ENCODE measurements around the gene MPRIP. TPM values are rescaled to one million over a fixed set of nuclear protein-coding genes. Genes with fewer than 3 reads are reported as not detected.

Gene MPRIP
- total RNA-seq, 1 experiment from 2014 or later, result 258 TPM

DNA sequence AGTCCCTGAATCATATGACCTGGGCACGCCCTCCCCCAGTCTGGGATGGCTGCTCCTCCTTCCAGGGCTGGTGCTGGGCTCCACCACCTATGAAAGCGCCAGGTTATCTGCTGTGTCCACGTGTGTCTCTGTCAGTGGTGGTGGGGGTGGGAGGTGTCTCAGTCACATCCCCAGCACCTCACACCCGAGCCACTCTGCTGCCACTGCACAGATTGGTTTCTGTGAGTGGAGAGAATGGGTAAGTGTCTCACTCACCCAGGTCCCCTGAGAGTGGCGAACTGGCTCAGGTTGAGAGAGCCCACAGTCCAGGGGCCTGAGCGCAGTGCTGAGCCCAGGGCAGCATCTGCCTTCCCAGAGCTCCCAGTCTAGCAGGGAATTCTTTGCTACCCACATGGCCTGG, 84.9 kb downstream of the MPRIP start:
- no peak overlapping the region for H3K4me3 ChIP-seq (replicated peaks in 1 of 2; ENCODE audit: low read depth in 1 of 2, low read length in 2 of 2)
- intact Hi-C loops (cut with micrococcal nuclease), result no loop called here
- no peak overlapping the region for H3K27ac ChIP-seq (ENCODE audit: low read depth, low read length)
- DNase-seq (ENCODE audit: low read depth, low spot score), result no peak
- ChIA-PET CTCF (no interaction called here), POLR2A (no interaction called here), RAD21 (ENCODE audit: low non-redundant PET in 1 of 2, low total read pairs in 2 of 2, uncharacterized antibody in 2 of 2, unreplicated experiment in 2 of 2) (no interaction called here)
- no peaks in the 10 kb centered on the region for H4K20me1 ChIP-seq (ENCODE audit: insufficient read depth)
- peaks cover 43% of the 10 kb centered on the region for H3K79me2 ChIP-seq (ENCODE audit: insufficient read depth, low read length)
- H3K9me3 ChIP-seq (ENCODE audit: control insufficient read depth in 1 of 2, insufficient read depth in 1 of 2, low read depth in 1 of 2, low read length in 2 of 2), result no peaks in the 10 kb centered on the region
- TF ChIP-seq, protein P1, sequence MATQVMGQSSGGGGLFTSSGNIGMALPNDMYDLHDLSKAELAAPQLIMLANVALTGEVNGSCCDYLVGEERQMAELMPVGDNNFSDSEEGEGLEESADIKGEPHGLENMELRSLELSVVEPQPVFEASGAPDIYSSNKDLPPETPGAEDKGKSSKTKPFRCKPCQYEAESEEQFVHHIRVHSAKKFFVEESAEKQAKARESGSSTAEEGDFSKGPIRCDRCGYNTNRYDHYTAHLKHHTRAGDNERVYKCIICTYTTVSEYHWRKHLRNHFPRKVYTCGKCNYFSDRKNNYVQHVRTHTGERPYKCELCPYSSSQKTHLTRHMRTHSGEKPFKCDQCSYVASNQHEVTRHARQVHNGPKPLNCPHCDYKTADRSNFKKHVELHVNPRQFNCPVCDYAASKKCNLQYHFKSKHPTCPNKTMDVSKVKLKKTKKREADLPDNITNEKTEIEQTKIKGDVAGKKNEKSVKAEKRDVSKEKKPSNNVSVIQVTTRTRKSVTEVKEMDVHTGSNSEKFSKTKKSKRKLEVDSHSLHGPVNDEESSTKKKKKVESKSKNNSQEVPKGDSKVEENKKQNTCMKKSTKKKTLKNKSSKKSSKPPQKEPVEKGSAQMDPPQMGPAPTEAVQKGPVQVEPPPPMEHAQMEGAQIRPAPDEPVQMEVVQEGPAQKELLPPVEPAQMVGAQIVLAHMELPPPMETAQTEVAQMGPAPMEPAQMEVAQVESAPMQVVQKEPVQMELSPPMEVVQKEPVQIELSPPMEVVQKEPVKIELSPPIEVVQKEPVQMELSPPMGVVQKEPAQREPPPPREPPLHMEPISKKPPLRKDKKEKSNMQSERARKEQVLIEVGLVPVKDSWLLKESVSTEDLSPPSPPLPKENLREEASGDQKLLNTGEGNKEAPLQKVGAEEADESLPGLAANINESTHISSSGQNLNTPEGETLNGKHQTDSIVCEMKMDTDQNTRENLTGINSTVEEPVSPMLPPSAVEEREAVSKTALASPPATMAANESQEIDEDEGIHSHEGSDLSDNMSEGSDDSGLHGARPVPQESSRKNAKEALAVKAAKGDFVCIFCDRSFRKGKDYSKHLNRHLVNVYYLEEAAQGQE (IDR thresholded peaks at IDR 0.05; ENCODE audit: low read depth), result no peak
- TF ChIP-seq TCF7L2 (IDR thresholded peaks at IDR 0.05; ENCODE audit: borderline replicate concordance, extremely low read depth, insufficient read depth, insufficient read length), result no peak
- no peak for TF ChIP-seq POLR2AphosphoS5 (IDR thresholded peaks at IDR 0.05; ENCODE audit: low read depth, low read length)
- no peak for TF ChIP-seq JUND (IDR thresholded peaks at IDR 0.05)
- TF ChIP-seq SIN3A (IDR thresholded peaks at IDR 0.05; ENCODE audit: low read depth), result no peak
- TF ChIP-seq ZNF274 (IDR thresholded peaks at IDR 0.05; ENCODE audit: low read depth, low read length), result no peak
- TF ChIP-seq, protein P2, sequence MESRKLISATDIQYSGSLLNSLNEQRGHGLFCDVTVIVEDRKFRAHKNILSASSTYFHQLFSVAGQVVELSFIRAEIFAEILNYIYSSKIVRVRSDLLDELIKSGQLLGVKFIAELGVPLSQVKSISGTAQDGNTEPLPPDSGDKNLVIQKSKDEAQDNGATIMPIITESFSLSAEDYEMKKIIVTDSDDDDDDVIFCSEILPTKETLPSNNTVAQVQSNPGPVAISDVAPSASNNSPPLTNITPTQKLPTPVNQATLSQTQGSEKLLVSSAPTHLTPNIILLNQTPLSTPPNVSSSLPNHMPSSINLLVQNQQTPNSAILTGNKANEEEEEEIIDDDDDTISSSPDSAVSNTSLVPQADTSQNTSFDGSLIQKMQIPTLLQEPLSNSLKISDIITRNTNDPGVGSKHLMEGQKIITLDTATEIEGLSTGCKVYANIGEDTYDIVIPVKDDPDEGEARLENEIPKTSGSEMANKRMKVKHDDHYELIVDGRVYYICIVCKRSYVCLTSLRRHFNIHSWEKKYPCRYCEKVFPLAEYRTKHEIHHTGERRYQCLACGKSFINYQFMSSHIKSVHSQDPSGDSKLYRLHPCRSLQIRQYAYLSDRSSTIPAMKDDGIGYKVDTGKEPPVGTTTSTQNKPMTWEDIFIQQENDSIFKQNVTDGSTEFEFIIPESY (IDR thresholded peaks at IDR 0.05; ENCODE audit: extremely low read depth, insufficient replicate concordance, low read length), result no peak
- TF ChIP-seq POLR2A (IDR thresholded peaks at IDR 0.05; ENCODE audit: borderline replicate concordance, extremely low read depth, insufficient read depth, insufficient read length), result no peak
- TF ChIP-seq FOSL1 (IDR thresholded peaks at IDR 0.05; ENCODE audit: low read depth), result no peak
- TF ChIP-seq CBX3 (IDR thresholded peaks at IDR 0.05; ENCODE audit: low read depth), result no peak
- TF ChIP-seq ZFX (IDR thresholded peaks at IDR 0.05), result no peak
- no peak for TF ChIP-seq EZH2phosphoT487 (IDR thresholded peaks at IDR 0.05; ENCODE audit: borderline replicate concordance)
- TF ChIP-seq ELF1 (IDR thresholded peaks at IDR 0.05; ENCODE audit: borderline replicate concordance, low read depth), result no peak
- TF ChIP-seq, protein P3, sequence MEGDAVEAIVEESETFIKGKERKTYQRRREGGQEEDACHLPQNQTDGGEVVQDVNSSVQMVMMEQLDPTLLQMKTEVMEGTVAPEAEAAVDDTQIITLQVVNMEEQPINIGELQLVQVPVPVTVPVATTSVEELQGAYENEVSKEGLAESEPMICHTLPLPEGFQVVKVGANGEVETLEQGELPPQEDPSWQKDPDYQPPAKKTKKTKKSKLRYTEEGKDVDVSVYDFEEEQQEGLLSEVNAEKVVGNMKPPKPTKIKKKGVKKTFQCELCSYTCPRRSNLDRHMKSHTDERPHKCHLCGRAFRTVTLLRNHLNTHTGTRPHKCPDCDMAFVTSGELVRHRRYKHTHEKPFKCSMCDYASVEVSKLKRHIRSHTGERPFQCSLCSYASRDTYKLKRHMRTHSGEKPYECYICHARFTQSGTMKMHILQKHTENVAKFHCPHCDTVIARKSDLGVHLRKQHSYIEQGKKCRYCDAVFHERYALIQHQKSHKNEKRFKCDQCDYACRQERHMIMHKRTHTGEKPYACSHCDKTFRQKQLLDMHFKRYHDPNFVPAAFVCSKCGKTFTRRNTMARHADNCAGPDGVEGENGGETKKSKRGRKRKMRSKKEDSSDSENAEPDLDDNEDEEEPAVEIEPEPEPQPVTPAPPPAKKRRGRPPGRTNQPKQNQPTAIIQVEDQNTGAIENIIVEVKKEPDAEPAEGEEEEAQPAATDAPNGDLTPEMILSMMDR (IDR thresholded peaks at IDR 0.05 in 2 of 3, conservative IDR thresholded peaks at IDR 0.05 in 1 of 3; ENCODE audit: borderline replicate concordance in 1 of 3, insufficient read depth in 1 of 3, low read depth in 2 of 3, low read length in 2 of 3), result no peak
- no peak for TF ChIP-seq EZH2 (IDR thresholded peaks at IDR 0.05)
- no peak for TF ChIP-seq YY1 (IDR thresholded peaks at IDR 0.05; ENCODE audit: extremely low read depth, insufficient replicate concordance, low read depth, low read length)
- TF ChIP-seq, protein P4, sequence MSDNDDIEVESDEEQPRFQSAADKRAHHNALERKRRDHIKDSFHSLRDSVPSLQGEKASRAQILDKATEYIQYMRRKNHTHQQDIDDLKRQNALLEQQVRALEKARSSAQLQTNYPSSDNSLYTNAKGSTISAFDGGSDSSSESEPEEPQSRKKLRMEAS (IDR thresholded peaks at IDR 0.05), result no peak
- TF ChIP-seq CEBPB (IDR thresholded peaks at IDR 0.05; ENCODE audit: low read depth), result no peak
- no peak for TF ChIP-seq EGR1 (IDR thresholded peaks at IDR 0.05; ENCODE audit: low read depth)
- H3K4me2 ChIP-seq (ENCODE audit: low read length), result no peak overlapping the region
- BruUV-seq (replicated peaks), result TSS peak; percentile 22
- peaks cover 7 to 14% of the 10 kb centered on the region in 2 experiments for H3K36me3 ChIP-seq (ENCODE audit: control insufficient read depth in 1 of 2, insufficient read depth in 2 of 2, low read length in 2 of 2)
- no peaks in the 10 kb centered on the region for H3K27me3 ChIP-seq (ENCODE audit: insufficient read depth, low read length)
- no peaks in the 10 kb centered on the region for H3K9me2 ChIP-seq (ENCODE audit: insufficient read depth)
- ATAC-seq, result no peak
- no peaks in the 10 kb centered on the region for H3K4me1 ChIP-seq (ENCODE audit: control insufficient read depth in 1 of 2, insufficient read depth in 2 of 2, low read length in 2 of 2)
- no peak overlapping the region for H3K9ac ChIP-seq (ENCODE audit: low read length)
- no peak overlapping the region for H2AFZ ChIP-seq (ENCODE audit: low read depth, low read length, poor library complexity, severe bottlenecking)
